ENCODE measurements around the gene PLEKHA7.
A peak's percentile ranks its signal among the peaks of the same experiment; 100 is the strongest.

Gene PLEKHA7

DNA sequence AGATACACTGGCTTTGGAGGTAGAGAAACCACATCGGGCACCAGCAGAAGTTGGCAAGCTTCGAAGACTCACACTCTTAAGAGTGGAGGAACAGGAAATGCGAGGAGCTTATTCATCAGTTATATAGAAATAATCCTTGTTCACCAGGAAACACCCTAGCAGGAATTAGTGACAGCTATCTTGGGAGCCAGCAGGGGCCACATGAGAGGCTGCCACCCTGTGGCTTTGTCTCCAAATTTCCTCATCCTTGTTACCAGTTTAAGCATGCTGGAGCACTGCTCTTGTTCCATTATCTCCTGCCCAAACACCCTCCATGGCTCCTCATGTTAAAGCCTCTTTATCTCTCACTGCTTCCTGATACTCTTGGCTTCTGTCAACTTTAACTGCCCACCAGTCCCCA is 131.0 kb downstream of the PLEKHA7 start:
- no peaks in the 10 kb centered on the region for H3K9me3 ChIP-seq (ENCODE audit: severe bottlenecking)
- peaks cover 10% of the 10 kb centered on the region for H3K4me1 ChIP-seq (ENCODE audit: insufficient read depth, poor library complexity, severe bottlenecking)
- no peak for DNase-seq (ENCODE audit: low spot score)
- no peaks in the 10 kb centered on the region for H3K27me3 ChIP-seq (ENCODE audit: insufficient read depth, poor library complexity, severe bottlenecking)
- ATAC-seq (ENCODE audit: low read depth), result peak; percentile 70
- TF ChIP-seq, protein P1, sequence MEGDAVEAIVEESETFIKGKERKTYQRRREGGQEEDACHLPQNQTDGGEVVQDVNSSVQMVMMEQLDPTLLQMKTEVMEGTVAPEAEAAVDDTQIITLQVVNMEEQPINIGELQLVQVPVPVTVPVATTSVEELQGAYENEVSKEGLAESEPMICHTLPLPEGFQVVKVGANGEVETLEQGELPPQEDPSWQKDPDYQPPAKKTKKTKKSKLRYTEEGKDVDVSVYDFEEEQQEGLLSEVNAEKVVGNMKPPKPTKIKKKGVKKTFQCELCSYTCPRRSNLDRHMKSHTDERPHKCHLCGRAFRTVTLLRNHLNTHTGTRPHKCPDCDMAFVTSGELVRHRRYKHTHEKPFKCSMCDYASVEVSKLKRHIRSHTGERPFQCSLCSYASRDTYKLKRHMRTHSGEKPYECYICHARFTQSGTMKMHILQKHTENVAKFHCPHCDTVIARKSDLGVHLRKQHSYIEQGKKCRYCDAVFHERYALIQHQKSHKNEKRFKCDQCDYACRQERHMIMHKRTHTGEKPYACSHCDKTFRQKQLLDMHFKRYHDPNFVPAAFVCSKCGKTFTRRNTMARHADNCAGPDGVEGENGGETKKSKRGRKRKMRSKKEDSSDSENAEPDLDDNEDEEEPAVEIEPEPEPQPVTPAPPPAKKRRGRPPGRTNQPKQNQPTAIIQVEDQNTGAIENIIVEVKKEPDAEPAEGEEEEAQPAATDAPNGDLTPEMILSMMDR (IDR thresholded peaks at IDR 0.05; ENCODE audit: poor library complexity, severe bottlenecking), result peak; percentile 41
- no peaks in the 10 kb centered on the region for H3K36me3 ChIP-seq (ENCODE audit: low read depth)
- H3K27ac ChIP-seq (ENCODE audit: poor library complexity, severe bottlenecking), result no peak overlapping the region
- no peak overlapping the region for H3K4me3 ChIP-seq (ENCODE audit: severe bottlenecking)

- ATAC-seq (ENCODE audit: low read depth) (no peak), DNase-seq (ENCODE audit: low spot score) (no peak)
Observed at GRCh38 chr11:16881766-16882165, 132.4 kb downstream of the PLEKHA7 start.

DNA sequence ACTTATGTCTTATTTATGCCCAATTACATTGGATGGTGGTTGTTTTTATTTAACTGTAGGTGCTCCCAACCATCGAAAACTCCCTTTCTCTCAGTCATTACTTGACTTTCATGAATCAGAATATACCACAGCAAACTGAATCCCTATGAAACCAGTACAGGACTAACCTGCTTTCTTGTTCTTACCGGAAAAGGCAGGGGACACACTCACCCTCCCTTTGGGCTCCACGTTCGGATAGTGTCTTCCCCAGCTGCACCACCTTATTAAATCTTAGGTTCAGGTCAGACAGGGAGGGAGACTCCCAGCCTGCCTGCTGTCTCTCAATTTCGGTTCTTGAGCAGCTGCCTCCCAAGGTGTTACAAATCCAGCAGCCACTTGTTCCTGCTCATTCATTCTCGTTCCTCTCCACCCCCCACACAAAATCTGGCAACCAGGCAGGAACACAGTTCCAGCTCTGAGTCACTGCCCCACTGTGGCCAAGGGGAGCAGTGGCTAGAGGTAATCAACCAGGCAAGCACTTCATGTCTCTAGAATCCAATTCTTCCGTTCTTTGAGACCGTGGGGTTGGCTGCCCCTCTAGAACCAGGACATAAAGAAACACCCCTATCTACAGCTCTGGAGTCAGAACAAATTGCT is 133.0 kb downstream of the PLEKHA7 start:
- DNase-seq (ENCODE audit: low spot score) (no peak), ATAC-seq (ENCODE audit: low read depth) (peak; percentile 78)
- Histone ChIP-seq H3K4me1 (ENCODE audit: insufficient read depth, poor library complexity, severe bottlenecking) (peaks cover 16% of the 10 kb centered on the region), H3K27me3 (ENCODE audit: insufficient read depth, poor library complexity, severe bottlenecking) (no peaks in the 10 kb centered on the region), H3K9me3 (ENCODE audit: severe bottlenecking) (no peaks in the 10 kb centered on the region), H3K36me3 (ENCODE audit: low read depth) (no peaks in the 10 kb centered on the region), H3K4me3 (ENCODE audit: severe bottlenecking) (no peak overlapping the region), H3K27ac (ENCODE audit: poor library complexity, severe bottlenecking) (no peak overlapping the region)
- TF ChIP-seq, protein P1 (IDR thresholded peaks at IDR 0.05; ENCODE audit: poor library complexity, severe bottlenecking), result peak; percentile 39

More at GRCh38 chr11:16881766-16882165, 132.4 kb downstream of the PLEKHA7 start:
- Histone ChIP-seq H3K4me1 (ENCODE audit: insufficient read depth, poor library complexity, severe bottlenecking) (peaks cover 10% of the 10 kb centered on the region), H3K27ac (ENCODE audit: poor library complexity, severe bottlenecking) (no peak overlapping the region), H3K27me3 (ENCODE audit: insufficient read depth, poor library complexity, severe bottlenecking) (no peaks in the 10 kb centered on the region), H3K9me3 (ENCODE audit: severe bottlenecking) (no peaks in the 10 kb centered on the region), H3K4me3 (ENCODE audit: severe bottlenecking) (no peak overlapping the region), H3K36me3 (ENCODE audit: low read depth) (no peaks in the 10 kb centered on the region)
- TF ChIP-seq, protein P1 (IDR thresholded peaks at IDR 0.05; ENCODE audit: poor library complexity, severe bottlenecking), result no peak

DNA sequence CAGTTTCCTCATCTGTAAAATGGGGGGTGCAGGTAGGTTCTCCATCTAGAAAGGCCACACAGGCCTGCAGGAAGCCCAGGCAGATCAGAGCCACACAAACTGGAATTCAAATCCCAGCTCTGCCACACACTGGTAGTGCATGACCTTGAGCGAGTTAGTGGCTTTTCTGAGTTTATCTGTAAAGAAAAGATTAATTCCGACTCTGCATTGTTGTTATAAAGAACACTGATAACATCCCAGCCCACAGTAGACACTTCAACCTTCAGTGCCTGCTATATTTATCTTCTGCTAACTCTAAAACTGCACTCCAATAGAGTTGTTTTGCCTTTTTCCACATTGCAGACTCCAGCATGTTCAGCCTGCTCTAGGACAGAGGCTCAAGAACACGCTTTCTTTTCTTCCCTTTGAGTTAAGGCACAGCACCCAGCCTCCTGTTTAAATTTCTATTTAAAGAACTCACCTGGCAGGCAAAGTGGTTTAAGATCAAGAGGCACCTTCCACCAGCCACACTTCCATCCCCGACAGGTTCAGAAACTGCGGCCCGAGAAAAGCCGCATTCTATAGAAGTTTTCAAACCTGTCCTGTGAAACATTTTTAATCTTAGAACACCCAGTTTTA is 133.9 kb downstream of the PLEKHA7 start:
- Histone ChIP-seq H3K27me3 (ENCODE audit: insufficient read depth, poor library complexity, severe bottlenecking) (no peaks in the 10 kb centered on the region), H3K9me3 (ENCODE audit: severe bottlenecking) (no peaks in the 10 kb centered on the region), H3K4me3 (ENCODE audit: severe bottlenecking) (no peak overlapping the region), H3K4me1 (ENCODE audit: insufficient read depth, poor library complexity, severe bottlenecking) (peaks cover 21% of the 10 kb centered on the region), H3K27ac (ENCODE audit: poor library complexity, severe bottlenecking) (no peak overlapping the region), H3K36me3 (ENCODE audit: low read depth) (no peaks in the 10 kb centered on the region)
- no peak for ATAC-seq (ENCODE audit: low read depth)
- DNase-seq (ENCODE audit: low spot score), result no peak
- TF ChIP-seq, protein P1 (IDR thresholded peaks at IDR 0.05; ENCODE audit: poor library complexity, severe bottlenecking), result no peak

GRCh38 chr11:16879690-16880089 is 134.5 kb downstream of the PLEKHA7 start:
- no peak for DNase-seq (ENCODE audit: low spot score)
- H3K27ac ChIP-seq (ENCODE audit: poor library complexity, severe bottlenecking), result no peak overlapping the region
- no peaks in the 10 kb centered on the region for H3K9me3 ChIP-seq (ENCODE audit: severe bottlenecking)
- TF ChIP-seq, protein P1 (IDR thresholded peaks at IDR 0.05; ENCODE audit: poor library complexity, severe bottlenecking), result no peak
- H3K27me3 ChIP-seq (ENCODE audit: insufficient read depth, poor library complexity, severe bottlenecking), result no peaks in the 10 kb centered on the region
- peaks cover 21% of the 10 kb centered on the region for H3K4me1 ChIP-seq (ENCODE audit: insufficient read depth, poor library complexity, severe bottlenecking)
- no peak overlapping the region for H3K4me3 ChIP-seq (ENCODE audit: severe bottlenecking)
- no peaks in the 10 kb centered on the region for H3K36me3 ChIP-seq (ENCODE audit: low read depth)
- ATAC-seq (ENCODE audit: low read depth), result no peak
